ENCODE measurements around the gene COP1.

The COP1 gene

GRCh38 chr1:176172215-176172614, 34.9 kb downstream of the COP1 start:
- Histone ChIP-seq H3K27ac (ENCODE audit: low read depth, low read length) (no peak overlapping the region), H3K27me3 (ENCODE audit: control insufficient read depth, insufficient read depth, low read length) (no peaks in the 10 kb centered on the region), H3K4me3 (ENCODE audit: low read depth, low read length) (no peak overlapping the region), H3K9me3 (ENCODE audit: control insufficient read depth, insufficient read depth, low read depth, low read length) (peaks cover 3% of the 10 kb centered on the region; the same call in 1 of the 2 replicates), H3K9ac (ENCODE audit: low read length) (no peak overlapping the region), H3K36me3 (ENCODE audit: control insufficient read depth, insufficient read depth, low read length) (peaks cover 33% of the 10 kb centered on the region), H3K4me1 (ENCODE audit: control insufficient read depth, insufficient read depth, low read length) (no peaks in the 10 kb centered on the region)

DNA sequence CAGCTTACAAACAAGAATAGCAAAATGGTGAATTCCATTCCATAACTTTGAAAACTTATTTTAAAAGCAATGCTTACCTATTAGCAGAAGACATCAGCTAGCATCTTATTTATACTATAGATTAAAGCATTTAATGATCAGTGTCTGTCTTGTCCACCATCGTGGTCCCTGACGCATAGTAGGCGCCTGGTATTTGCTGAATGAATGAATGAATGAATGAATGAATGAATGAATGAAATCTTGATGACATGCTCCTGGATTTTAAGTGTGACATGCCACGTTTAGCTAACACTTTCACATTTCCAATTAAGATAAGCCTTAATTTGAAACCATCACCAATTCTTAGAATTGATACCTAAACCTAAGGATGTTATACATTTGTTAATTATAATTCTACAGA, 39.9 kb downstream of the COP1 start:
- Histone ChIP-seq H3K36me3 (ENCODE audit: control insufficient read depth, insufficient read depth, low read length) (peaks cover 30% of the 10 kb centered on the region), H3K9me3 (ENCODE audit: control insufficient read depth, insufficient read depth, low read depth, low read length) (peaks cover 3% of the 10 kb centered on the region; the same call in 1 of the 2 replicates), H3K27me3 (ENCODE audit: control insufficient read depth, insufficient read depth, low read length) (no peaks in the 10 kb centered on the region), H3K27ac (ENCODE audit: low read depth, low read length) (no peak overlapping the region), H3K4me3 (ENCODE audit: low read depth, low read length) (no peak overlapping the region), H3K9ac (ENCODE audit: low read length) (no peak overlapping the region), H3K4me1 (ENCODE audit: control insufficient read depth, insufficient read depth, low read length) (no peaks in the 10 kb centered on the region)

DNA sequence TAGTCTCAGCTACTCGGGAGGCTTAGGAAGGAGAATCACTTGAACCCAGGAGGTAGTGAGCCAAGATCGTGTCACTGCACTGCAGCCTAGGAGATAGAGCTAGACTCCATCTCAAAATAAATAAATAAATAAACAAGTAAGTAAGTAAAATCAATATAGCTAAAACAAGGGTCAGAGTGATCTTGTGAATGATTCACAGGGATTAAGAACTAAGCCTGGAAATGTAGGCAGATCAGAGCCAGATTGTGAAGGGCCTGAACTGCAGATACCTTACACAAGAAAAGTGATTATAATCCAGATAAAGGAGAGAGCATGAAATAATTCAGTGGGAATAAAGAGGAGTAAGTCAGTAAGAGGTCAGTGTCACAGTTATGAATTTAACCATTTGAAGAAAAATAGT, 41.5 kb downstream of the COP1 start:
- H3K36me3 ChIP-seq (ENCODE audit: control insufficient read depth, insufficient read depth, low read length) = peaks cover 23% of the 10 kb centered on the region
- no peaks in the 10 kb centered on the region for H3K4me1 ChIP-seq (ENCODE audit: control insufficient read depth, insufficient read depth, low read length)
- H3K9me3 ChIP-seq (ENCODE audit: control insufficient read depth, insufficient read depth, low read depth, low read length) = peaks cover 2% of the 10 kb centered on the region; the same call in 1 of the 2 replicates
- no peak overlapping the region for H3K9ac ChIP-seq (ENCODE audit: low read length)
- no peak overlapping the region for H3K27ac ChIP-seq (ENCODE audit: low read depth, low read length)
- H3K4me3 ChIP-seq (ENCODE audit: low read depth, low read length) = no peak overlapping the region
- H3K27me3 ChIP-seq (ENCODE audit: control insufficient read depth, insufficient read depth, low read length) = no peaks in the 10 kb centered on the region

- Histone ChIP-seq H3K9ac (ENCODE audit: low read length) (no peak overlapping the region), H3K4me1 (ENCODE audit: control insufficient read depth, insufficient read depth, low read length) (no peaks in the 10 kb centered on the region), H3K36me3 (ENCODE audit: control insufficient read depth, insufficient read depth, low read length) (peaks cover 24% of the 10 kb centered on the region), H3K27me3 (ENCODE audit: control insufficient read depth, insufficient read depth, low read length) (no peaks in the 10 kb centered on the region), H3K27ac (ENCODE audit: low read depth, low read length) (no peak overlapping the region), H3K4me3 (ENCODE audit: low read depth, low read length) (no peak overlapping the region), H3K9me3 (ENCODE audit: control insufficient read depth, insufficient read depth, low read depth, low read length) (peaks cover 3% of the 10 kb centered on the region; the same call in 1 of the 2 replicates)
Measured at GRCh38 chr1:176164014-176164678, 42.9 kb downstream of the COP1 start.

DNA sequence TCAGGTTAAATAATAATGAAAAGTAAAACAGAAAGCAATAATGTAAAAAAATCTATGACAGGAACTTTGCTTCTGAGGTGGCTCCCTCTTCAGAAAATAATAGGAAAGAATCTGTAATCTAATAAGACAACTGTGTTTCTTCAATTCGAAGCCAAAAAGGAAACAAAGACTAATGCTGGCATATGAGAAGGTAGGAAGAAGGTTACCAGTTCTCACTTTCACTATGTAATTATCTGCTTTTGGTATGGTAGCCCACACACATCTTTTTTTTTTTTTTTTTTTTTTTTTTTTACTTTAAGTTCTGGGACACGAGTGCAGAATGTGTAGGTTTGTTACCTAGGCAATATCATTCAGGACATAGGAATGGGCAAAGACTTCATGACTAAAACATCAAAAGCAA, 47.1 kb downstream of the COP1 start:
- H3K4me1 ChIP-seq (ENCODE audit: control insufficient read depth, insufficient read depth, low read length) = no peaks in the 10 kb centered on the region
- H3K27me3 ChIP-seq (ENCODE audit: control insufficient read depth, insufficient read depth, low read length) = no peaks in the 10 kb centered on the region
- no peak overlapping the region for H3K27ac ChIP-seq (ENCODE audit: low read depth, low read length)
- no peak overlapping the region for H3K9ac ChIP-seq (ENCODE audit: low read length)
- peaks cover 34% of the 10 kb centered on the region for H3K36me3 ChIP-seq (ENCODE audit: control insufficient read depth, insufficient read depth, low read length)
- peaks cover 8% of the 10 kb centered on the region for H3K9me3 ChIP-seq (ENCODE audit: control insufficient read depth, insufficient read depth, low read depth, low read length)
- no peak overlapping the region for H3K4me3 ChIP-seq (ENCODE audit: low read depth, low read length)

DNA sequence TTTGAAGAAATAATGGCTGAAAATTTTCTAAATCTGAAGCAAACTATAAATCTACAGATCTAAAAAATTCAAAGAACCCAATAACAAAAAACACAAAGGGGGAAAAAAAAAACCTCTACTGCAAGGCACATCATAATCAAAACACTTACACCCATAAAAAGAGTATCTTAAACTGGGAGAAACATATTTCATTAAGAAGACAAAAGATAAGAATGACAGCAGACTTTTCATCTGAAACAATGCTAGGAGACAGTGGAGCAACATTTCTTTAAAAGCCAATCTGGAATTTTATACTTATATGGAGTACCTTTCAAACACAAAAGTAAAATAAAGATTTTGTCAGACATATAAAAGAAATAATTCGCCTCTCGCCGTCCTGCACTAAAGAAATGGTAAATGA, 49.1 kb downstream of the COP1 start:
- H3K36me3 ChIP-seq (ENCODE audit: control insufficient read depth, insufficient read depth, low read length) = peaks cover 38% of the 10 kb centered on the region
- H3K4me1 ChIP-seq (ENCODE audit: control insufficient read depth, insufficient read depth, low read length) = no peaks in the 10 kb centered on the region
- peaks cover 8% of the 10 kb centered on the region for H3K9me3 ChIP-seq (ENCODE audit: control insufficient read depth, insufficient read depth, low read depth, low read length)
- H3K4me3 ChIP-seq (ENCODE audit: low read depth, low read length) = no peak overlapping the region
- no peak overlapping the region for H3K27ac ChIP-seq (ENCODE audit: low read depth, low read length)
- H3K9ac ChIP-seq (ENCODE audit: low read length) = no peak overlapping the region
- no peaks in the 10 kb centered on the region for H3K27me3 ChIP-seq (ENCODE audit: control insufficient read depth, insufficient read depth, low read length)

DNA sequence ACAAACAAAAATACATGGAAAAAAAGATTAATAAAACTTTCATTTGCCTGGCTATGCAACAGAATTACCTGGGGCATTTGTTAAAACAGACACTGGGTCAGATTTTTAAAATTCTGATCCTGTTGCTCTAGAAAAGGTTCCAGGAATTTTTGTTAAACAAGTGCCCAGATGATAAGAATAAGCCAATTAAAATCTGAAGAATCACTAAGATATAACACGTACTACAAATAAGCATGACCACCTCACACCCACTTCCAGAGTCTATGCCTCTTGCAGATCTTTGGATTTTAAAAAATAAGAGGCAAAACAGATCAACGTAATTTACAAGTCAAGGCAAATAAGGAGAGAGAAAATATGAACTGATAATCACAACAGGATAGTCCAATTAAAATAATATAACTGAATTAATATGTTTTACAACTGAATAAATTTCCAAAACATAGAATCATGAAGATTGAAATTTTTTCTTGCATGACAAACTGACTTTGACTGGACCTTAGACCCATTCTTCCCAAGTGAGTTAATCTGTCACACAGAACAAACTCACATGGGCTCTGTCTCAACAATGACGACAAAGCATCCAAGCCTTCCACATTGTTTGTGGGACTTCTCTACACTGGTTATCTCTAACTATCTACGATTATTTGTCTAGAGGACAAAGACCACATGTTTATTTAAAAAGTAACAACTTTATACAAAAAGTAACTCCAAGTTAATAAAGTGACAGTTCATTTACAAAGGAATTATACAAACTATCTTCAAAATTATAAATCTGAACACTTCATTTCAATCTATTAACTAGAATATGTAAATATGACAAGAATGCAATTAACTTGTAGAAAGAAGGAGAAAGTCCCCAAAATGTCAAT, 56.9 kb downstream of the COP1 start:
- Histone ChIP-seq H3K4me3 (ENCODE audit: low read depth, low read length) (no peak overlapping the region), H3K9ac (ENCODE audit: low read length) (no peak overlapping the region), H3K36me3 (ENCODE audit: control insufficient read depth, insufficient read depth, low read length) (peaks cover 21% of the 10 kb centered on the region), H3K27me3 (ENCODE audit: control insufficient read depth, insufficient read depth, low read length) (no peaks in the 10 kb centered on the region), H3K4me1 (ENCODE audit: control insufficient read depth, insufficient read depth, low read length) (no peaks in the 10 kb centered on the region), H3K27ac (ENCODE audit: low read depth, low read length) (no peak overlapping the region), H3K9me3 (ENCODE audit: control insufficient read depth, insufficient read depth, low read depth, low read length) (no peaks in the 10 kb centered on the region)

GRCh38 chr1:176144526-176144925, 62.6 kb downstream of the COP1 start:
- Histone ChIP-seq H3K9me3 (ENCODE audit: control insufficient read depth, insufficient read depth, low read depth, low read length) (no peaks in the 10 kb centered on the region), H3K4me1 (ENCODE audit: control insufficient read depth, insufficient read depth, low read length) (no peaks in the 10 kb centered on the region), H3K36me3 (ENCODE audit: control insufficient read depth, insufficient read depth, low read length) (peaks cover 9% of the 10 kb centered on the region), H3K9ac (ENCODE audit: low read length) (no peak overlapping the region), H3K27ac (ENCODE audit: low read depth, low read length) (no peak overlapping the region), H3K27me3 (ENCODE audit: control insufficient read depth, insufficient read depth, low read length) (no peaks in the 10 kb centered on the region), H3K4me3 (ENCODE audit: low read depth, low read length) (no peak overlapping the region)

GRCh38 chr1:176142973-176143372, 64.1 kb downstream of the COP1 start:
- Histone ChIP-seq H3K27ac (ENCODE audit: low read depth, low read length) (no peak overlapping the region), H3K36me3 (ENCODE audit: control insufficient read depth, insufficient read depth, low read length) (peaks cover 9% of the 10 kb centered on the region), H3K4me1 (ENCODE audit: control insufficient read depth, insufficient read depth, low read length) (no peaks in the 10 kb centered on the region), H3K4me3 (ENCODE audit: low read depth, low read length) (no peak overlapping the region), H3K27me3 (ENCODE audit: control insufficient read depth, insufficient read depth, low read length) (no peaks in the 10 kb centered on the region), H3K9me3 (ENCODE audit: control insufficient read depth, insufficient read depth, low read depth, low read length) (no peaks in the 10 kb centered on the region), H3K9ac (ENCODE audit: low read length) (no peak overlapping the region)

DNA sequence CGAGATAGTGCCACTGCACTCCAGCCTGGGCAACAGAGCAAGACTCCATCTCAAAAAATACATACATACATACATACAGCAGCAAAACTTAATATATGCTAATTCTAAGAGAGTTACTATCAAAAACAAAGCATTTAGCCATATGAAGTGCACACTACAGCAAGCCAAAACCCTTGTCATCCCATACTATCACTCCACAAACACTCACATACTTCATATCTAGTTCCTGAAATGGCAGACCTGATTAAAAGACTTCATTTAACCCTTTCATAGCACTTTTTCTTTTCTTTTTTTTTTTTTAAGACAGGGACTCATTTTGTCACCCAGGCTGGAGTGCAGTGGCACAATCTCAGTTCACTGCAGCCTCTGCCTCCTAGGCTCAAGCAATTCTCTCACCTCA, 65.6 kb downstream of the COP1 start:
- H3K9me3 ChIP-seq (ENCODE audit: control insufficient read depth, insufficient read depth, low read depth, low read length) = no peaks in the 10 kb centered on the region
- no peak overlapping the region for H3K9ac ChIP-seq (ENCODE audit: low read length)
- H3K27me3 ChIP-seq (ENCODE audit: control insufficient read depth, insufficient read depth, low read length) = no peaks in the 10 kb centered on the region
- H3K27ac ChIP-seq (ENCODE audit: low read depth, low read length) = no peak overlapping the region
- no peaks in the 10 kb centered on the region for H3K4me1 ChIP-seq (ENCODE audit: control insufficient read depth, insufficient read depth, low read length)
- peaks cover 3% of the 10 kb centered on the region for H3K36me3 ChIP-seq (ENCODE audit: control insufficient read depth, insufficient read depth, low read length)
- H3K4me3 ChIP-seq (ENCODE audit: low read depth, low read length) = no peak overlapping the region

GRCh38 chr1:176136891-176137290, 70.2 kb downstream of the COP1 start:
- Histone ChIP-seq H3K27ac (ENCODE audit: low read depth, low read length) (no peak overlapping the region), H3K27me3 (ENCODE audit: control insufficient read depth, insufficient read depth, low read length) (no peaks in the 10 kb centered on the region), H3K36me3 (ENCODE audit: control insufficient read depth, insufficient read depth, low read length) (peaks cover 10% of the 10 kb centered on the region; the same call in 1 of the 2 replicates), H3K9ac (ENCODE audit: low read length) (no peak overlapping the region), H3K9me3 (ENCODE audit: control insufficient read depth, insufficient read depth, low read depth, low read length) (no peaks in the 10 kb centered on the region), H3K4me3 (ENCODE audit: low read depth, low read length) (no peak overlapping the region), H3K4me1 (ENCODE audit: control insufficient read depth, insufficient read depth, low read length) (no peaks in the 10 kb centered on the region)
